ENCODE results near the gene BMAL1. TPM values are rescaled to one million over a fixed set of nuclear protein-coding genes. Genes with fewer than 3 reads are reported as not detected.
A peak's percentile ranks its signal among the peaks of the same experiment; 100 is the strongest.

BMAL1 gene
- polyA plus RNA-seq, 3 donors = 10.2 to 43.4 (median 11.5) TPM

DNA sequence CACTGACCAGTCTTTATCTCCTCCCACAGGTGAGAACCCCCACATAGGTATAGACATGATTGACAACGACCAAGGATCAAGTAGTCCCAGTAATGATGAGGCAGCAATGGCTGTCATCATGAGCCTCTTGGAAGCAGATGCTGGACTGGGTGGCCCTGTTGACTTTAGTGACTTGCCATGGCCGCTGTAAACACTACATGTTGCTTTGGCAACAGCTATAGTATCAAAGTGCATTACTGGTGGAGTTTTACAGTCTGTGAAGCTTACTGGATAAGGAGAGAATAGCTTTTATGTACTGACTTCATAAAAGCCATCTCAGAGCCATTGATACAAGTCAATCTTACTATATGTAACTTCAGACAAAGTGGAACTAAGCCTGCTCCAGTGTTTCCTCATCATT, 109.0 kb downstream of the BMAL1 start:
- Mint-ChIP-seq H3K4me3 (no peak overlapping the region), H3K4me1 (no peaks in the 10 kb centered on the region), H3K27ac (peak overlapping the region in 1 of 7 donors; percentile 62), H3K27me3 (ENCODE audit: low read depth in 3 of 3) (no peaks in the 10 kb centered on the region), H3K9me3 (no peaks in the 10 kb centered on the region), H3K36me3 (peaks cover 80 to 91% of the 10 kb centered on the region in 2 donors)
- no peak overlapping the region for H3K4me2 ChIP-seq (replicated peaks; ENCODE audit: extremely low read depth, low read length, poor library complexity, severe bottlenecking)
- H3K9ac ChIP-seq (ENCODE audit: insufficient read depth, low read length, poor library complexity, severe bottlenecking) = no peak overlapping the region
- no peak overlapping the region for H3K27ac ChIP-seq (ENCODE audit: low read depth in 1 of 2, low read length in 2 of 2)
- H3K36me3 ChIP-seq (replicated peaks in 1 of 2; ENCODE audit: control insufficient read depth in 1 of 2, insufficient read depth in 2 of 2, low read length in 2 of 2) = peaks cover 71 to 98% of the 10 kb centered on the region in 2 donors
- 100% methylated on average over 1 of the region's 2 CpGs for WGBS (ENCODE audit: insufficient coverage)
- no peak overlapping the region for H3K4me3 ChIP-seq (replicated peaks in 1 of 3; ENCODE audit: low read depth in 2 of 3, low read length in 3 of 3)
- intact Hi-C loops (cut with micrococcal nuclease) = no loop called here
- H3K79me2 ChIP-seq (ENCODE audit: insufficient read depth, low read length) = no peaks in the 10 kb centered on the region
- H2AFZ ChIP-seq (ENCODE audit: insufficient read depth, low read depth, low read length, poor library complexity, severe bottlenecking) = no peak overlapping the region
- H3K27me3 ChIP-seq (ENCODE audit: control insufficient read depth in 2 of 2, insufficient read depth in 2 of 2, low read length in 2 of 2) = no peaks in the 10 kb centered on the region
- no peak for DNase-seq
- no peaks in the 10 kb centered on the region for H3K9me3 ChIP-seq (replicated peaks in 1 of 2; ENCODE audit: control insufficient read depth in 1 of 2, insufficient read depth in 1 of 2, low read length in 2 of 2)
- peaks cover 26% of the 10 kb centered on the region for H4K20me1 ChIP-seq (ENCODE audit: insufficient read depth, low read length)
- no peaks in the 10 kb centered on the region for H3K4me1 ChIP-seq (ENCODE audit: control insufficient read depth in 1 of 2, insufficient read depth in 2 of 2, low read length in 2 of 2)
- TF ChIP-seq, protein P1, sequence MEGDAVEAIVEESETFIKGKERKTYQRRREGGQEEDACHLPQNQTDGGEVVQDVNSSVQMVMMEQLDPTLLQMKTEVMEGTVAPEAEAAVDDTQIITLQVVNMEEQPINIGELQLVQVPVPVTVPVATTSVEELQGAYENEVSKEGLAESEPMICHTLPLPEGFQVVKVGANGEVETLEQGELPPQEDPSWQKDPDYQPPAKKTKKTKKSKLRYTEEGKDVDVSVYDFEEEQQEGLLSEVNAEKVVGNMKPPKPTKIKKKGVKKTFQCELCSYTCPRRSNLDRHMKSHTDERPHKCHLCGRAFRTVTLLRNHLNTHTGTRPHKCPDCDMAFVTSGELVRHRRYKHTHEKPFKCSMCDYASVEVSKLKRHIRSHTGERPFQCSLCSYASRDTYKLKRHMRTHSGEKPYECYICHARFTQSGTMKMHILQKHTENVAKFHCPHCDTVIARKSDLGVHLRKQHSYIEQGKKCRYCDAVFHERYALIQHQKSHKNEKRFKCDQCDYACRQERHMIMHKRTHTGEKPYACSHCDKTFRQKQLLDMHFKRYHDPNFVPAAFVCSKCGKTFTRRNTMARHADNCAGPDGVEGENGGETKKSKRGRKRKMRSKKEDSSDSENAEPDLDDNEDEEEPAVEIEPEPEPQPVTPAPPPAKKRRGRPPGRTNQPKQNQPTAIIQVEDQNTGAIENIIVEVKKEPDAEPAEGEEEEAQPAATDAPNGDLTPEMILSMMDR (IDR thresholded peaks at IDR 0.05) = no peak

DNA sequence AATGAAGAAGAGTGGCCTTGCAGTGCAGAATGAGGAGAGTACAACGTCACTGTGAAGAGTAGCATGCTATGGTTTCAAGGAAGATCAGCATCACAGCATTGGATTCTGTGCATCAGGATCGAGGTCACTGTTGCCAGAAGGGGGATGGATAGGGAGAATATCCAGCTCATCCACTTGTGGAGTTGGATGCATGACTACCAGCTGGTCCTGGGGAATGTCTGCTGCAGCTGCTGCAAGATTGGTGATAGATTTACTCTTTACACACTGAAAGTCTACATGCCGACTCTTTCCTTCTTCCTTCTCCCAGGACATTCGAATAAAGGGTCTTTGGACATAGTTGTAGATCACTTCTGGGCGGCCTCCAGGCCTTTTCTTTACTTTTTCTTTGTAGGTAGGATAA, 111.2 kb downstream of the BMAL1 start:
- WGBS (ENCODE audit: insufficient coverage) = 100% methylated on average over 1 of the region's 5 CpGs
- peaks cover 59 to 75% of the 10 kb centered on the region in 2 donors for H3K36me3 Mint-ChIP-seq
- Histone ChIP-seq H2AFZ (ENCODE audit: insufficient read depth, low read depth, low read length, poor library complexity, severe bottlenecking) (no peak overlapping the region), H3K4me3 (replicated peaks in 1 of 3; ENCODE audit: low read depth in 2 of 3, low read length in 3 of 3) (no peak overlapping the region), H3K36me3 (replicated peaks in 1 of 2; ENCODE audit: control insufficient read depth in 1 of 2, insufficient read depth in 2 of 2, low read length in 2 of 2) (peaks cover 53 to 80% of the 10 kb centered on the region in 2 donors), H3K9me3 (replicated peaks in 1 of 2; ENCODE audit: control insufficient read depth in 1 of 2, insufficient read depth in 1 of 2, low read length in 2 of 2) (no peaks in the 10 kb centered on the region), H3K27ac (ENCODE audit: low read depth in 1 of 2, low read length in 2 of 2) (no peak overlapping the region), H3K9ac (ENCODE audit: insufficient read depth, low read length, poor library complexity, severe bottlenecking) (no peak overlapping the region), H3K4me1 (ENCODE audit: control insufficient read depth in 1 of 2, insufficient read depth in 2 of 2, low read length in 2 of 2) (no peaks in the 10 kb centered on the region), H3K27me3 (ENCODE audit: control insufficient read depth in 2 of 2, insufficient read depth in 2 of 2, low read length in 2 of 2) (no peaks in the 10 kb centered on the region), H3K79me2 (ENCODE audit: insufficient read depth, low read length) (no peaks in the 10 kb centered on the region), H4K20me1 (ENCODE audit: insufficient read depth, low read length) (peaks cover 26% of the 10 kb centered on the region), H3K4me2 (replicated peaks; ENCODE audit: extremely low read depth, low read length, poor library complexity, severe bottlenecking) (no peak overlapping the region)
- H3K4me1 Mint-ChIP-seq = no peaks in the 10 kb centered on the region
- no peak for DNase-seq
- peak overlapping the region in 1 of 7 donors; percentile 42 for H3K27ac Mint-ChIP-seq
- no peak overlapping the region for H3K4me3 Mint-ChIP-seq
- H3K9me3 Mint-ChIP-seq = no peaks in the 10 kb centered on the region
- intact Hi-C loops (cut with micrococcal nuclease) = no loop called here
- TF ChIP-seq, protein P1 (IDR thresholded peaks at IDR 0.05) = no peak
- H3K27me3 Mint-ChIP-seq (ENCODE audit: low read depth in 3 of 3) = no peaks in the 10 kb centered on the region

Data from CD14-positive monocyte (primary cell).